Hepatic stellate cell (primary cell): Measurements from ENCODE around the gene CHD5.
"Not testable (repeated sequence)": the region's sequence is repeated elsewhere in the genome, so short reads cannot be mapped to it uniquely, and the experiment has no call there.

ENCODE experiments used
- DNase-seq: peaks from one replicate; pipeline ENCODE4 v3.0.0; 2011; ENCODE audit warnings: low spot score

CHD5 gene

DNA sequence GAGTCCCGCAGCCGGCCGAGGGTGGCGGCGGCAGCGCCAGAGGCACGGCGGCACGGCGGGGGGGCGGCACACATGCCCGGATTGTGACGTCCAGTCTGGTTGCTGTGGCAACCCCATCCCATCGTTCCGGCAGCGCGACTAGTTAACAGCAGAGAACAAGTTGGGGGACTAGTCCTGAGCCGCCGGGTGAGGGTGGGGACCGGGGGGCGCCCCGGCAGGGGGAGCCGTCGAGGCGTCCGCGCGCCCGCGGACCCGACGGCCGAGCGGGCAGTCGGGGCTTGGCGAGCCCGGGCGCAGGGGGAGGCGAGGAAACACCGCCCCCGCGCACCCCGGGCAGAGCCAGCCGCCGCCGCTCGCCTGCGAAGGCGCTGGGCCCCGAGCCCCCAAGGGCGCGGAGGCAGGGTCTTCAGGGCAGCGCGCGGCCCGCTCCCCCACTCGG lies at the start of gene CHD5:
Gene CHD5, minus strand, starts transcription at position 54 of the 439 bp plus-strand sequence. CDS start 298 bp downstream, outside the sequence.
- DNase-seq = no peak

DNA sequence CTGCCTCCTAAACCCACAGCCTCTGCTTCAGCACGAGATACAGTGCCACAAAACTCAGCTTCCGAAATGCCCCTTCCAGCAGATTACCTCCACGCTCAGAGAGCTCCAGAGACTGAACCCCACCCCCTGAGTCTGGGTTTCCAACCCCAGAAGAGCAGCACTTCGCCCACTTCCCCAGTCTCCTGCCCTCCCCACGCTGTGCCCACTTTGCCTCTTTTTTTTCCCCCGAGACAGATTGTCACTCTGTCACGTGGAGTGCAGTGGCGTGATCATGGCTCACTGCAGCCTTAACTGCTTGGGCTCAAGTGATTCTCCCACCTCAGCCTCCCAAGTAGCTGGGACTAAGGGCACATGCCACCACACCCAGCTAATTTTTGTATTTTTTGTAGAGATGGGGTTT lies 45.5 kb upstream of the CHD5 start:
- no peak for DNase-seq

DNA sequence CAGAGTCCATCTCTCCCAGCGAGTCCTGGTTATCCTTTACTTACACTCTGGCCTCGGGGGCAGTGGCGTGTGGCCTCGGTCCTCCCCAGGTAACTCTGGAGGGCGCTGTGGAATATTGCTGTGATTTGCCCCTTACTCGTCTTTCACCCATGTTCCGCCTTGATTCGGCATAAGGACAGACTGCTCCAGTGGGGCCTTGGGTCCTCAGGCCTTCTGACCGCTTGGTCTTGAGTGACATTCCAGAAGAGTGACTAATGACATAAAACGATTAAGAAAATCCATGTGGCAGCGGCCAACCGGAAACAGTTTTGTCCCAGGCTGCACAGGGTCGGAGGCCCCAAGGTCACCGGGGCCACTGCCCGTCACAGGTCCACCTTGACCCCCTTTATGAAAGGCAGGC lies 44.6 kb upstream of the CHD5 start:
- no peak for DNase-seq

DNA sequence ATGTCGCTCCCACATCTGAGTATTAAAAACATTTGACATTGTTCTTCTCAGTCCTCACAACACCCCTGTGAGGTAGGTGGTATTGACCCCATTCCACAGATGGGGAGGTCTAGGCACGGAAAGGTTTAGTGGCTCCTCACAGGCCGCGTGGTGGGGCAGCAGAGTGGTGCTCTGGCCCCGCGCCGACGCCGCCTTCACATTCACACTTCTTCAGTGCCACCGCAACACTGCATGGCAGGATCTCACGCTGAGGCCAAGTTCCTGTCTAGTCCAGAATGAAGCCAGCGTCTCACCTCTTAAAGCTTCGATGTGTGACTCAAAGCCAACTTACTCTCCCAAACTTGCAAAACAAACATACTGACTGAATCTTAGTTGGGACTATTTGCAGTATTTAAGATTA lies 43.5 kb upstream of the CHD5 start:
- no peak for DNase-seq

DNA sequence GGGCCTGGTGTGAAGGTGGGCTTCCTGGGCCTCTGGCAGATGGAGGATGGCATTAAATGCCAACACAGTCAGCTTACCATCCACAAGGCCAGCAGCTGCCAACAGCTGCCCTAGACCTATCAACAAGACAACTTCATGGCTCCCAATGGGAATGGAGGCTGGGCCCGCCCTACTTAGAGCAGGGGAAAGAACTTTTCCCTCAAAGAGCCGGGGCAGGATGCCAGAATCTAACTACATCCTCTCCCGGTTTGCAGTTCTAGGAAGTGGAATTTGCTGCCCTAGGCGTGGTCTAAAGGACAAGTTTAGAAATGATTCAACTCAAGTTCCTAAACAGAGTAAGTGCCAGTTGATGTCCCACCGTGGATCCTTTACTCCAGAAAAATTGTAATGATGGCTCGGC lies 42.5 kb upstream of the CHD5 start:
- DNase-seq = no peak

DNA sequence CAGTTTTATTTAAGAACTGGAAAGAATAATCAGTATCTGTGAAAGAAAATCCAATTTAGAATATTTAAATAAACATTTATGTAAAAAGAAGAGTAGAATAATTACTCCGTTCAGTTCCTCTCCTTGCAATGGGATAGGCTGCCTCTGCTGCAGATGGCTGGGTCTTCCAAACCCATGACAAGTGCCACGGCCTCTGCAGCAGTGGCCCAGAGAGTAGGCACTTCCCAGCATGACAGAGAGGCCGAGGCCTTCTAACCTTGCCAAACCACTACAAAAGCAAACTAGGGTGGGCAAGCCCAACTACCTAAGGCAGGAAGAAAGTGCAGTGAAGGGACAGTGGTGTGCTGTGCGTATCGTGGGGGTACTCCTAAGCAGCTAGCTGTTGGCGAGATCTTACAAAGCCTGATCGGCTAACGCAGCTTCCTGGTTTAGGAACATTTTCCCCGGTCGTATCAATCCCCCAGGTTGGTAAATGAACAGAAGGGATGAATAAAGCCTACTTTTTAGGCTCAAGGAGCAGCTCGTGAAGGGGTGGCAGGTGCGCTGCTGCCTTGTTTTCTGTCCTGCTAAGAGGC lies 41.2 kb upstream of the CHD5 start:
- no peak for DNase-seq

DNA sequence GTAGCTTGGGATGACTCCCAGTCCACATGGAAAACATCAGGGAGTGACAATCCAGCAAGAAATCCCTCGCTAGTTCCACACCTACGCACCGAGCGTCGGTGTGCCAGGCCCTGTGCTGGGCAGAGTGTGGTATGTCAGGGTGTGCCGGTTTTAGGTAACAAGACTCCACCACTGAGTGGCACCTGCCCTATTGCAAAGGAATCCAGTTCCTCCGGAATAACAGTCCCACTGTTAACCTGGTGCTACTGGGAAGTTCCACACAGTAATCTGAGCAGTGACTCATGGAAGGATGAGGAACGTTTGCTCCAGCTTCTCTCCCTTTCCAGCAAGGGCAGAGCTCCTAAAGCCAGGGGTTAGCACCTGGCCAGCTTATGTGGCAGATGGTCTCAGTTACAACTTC lies 40.1 kb upstream of the CHD5 start:
- no peak for DNase-seq

DNA sequence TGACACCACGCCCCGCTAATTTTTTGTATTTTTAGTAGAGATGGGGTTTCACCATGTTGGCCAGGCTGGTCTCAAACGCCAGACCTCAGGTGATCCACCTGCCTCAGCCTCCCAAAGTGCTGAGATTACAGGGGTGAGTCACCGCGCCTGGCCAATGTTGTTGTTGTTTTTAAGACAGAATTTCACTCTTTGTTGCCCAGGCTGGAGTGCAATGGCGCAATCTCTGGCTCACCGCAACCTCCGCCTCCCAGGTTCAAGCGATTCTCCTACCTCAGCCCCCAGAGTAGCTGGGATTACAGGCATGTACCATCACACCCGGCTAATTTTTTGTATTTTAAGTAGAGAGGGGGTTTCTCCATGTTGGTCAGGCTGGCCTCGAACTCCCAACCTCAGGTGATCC lies 39.5 kb upstream of the CHD5 start:
- not testable (repeated sequence) for DNase-seq

DNA sequence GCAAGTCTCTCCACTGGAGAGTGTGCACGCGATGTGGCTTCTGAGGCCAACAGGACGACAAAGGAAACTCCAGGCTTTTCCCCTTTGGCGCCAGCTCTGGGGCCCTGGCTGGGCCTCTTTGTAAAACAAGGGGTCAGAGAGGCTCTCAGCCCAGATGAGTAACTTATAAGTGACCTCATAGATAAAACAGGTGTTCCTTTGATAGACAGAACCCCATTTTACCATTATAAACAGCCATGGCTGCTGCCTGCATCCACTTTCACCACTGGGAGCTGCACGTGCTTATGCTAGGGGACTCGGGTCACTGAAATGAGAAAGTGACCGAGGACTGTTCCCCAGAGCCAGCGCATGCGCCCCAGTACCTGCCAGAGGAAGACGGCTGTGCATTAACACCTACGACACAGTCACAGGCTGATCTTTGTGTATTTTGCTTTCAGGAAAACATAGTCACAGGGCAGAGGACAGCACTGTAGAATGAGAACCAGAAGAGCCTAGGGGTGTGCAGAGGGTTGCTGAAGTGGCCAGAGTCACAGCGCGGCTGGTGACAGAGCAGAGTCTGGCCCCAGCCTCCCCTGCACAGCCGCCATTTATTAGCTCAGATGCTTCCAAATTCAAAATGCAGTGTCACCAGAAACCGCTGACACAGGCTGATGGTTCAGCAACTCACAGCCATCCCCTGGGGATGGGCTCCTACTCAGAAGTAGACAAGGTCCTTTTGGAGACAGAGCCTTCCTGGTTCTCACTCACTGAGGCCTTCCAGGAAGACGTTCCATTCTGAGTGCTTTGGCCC lies 38.4 kb upstream of the CHD5 start:
- DNase-seq = no peak

DNA sequence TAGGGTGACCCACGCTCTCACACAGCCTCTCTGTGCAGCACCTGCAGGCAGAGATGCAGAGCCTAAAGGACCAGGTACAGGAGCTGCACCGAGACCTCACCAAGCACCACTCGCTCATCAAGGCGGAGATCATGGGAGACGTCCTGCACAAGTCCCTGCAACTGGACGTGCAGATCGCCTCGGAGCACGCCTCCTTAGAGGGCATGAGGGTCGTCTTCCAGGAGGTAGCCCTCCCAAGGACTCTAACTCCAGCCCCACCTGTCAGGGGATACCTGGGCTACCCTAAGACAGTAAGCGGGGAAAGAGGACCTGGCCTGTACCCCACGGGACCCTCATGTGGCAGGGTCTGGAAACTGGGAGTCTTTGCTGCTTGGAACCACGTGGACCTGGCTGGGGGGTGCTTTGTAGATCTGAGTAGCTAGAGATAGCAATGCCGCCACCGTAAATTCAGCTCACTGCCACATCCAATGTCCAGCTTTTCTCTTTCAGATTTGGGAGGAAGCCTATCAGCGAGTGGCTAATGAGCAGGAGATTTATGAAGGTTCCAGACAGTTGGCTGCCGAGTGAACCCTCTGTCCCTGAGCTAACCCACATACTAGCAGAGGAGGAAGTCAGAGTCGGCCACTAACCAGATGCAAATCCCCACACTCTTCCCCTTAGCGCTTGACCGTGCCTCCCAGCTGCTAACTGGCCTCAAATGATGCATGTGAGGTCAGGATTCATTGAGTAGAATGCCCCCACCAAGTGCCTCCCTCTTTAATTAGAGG lies 32.3 kb upstream of the CHD5 start:
- DNase-seq = no peak

DNA sequence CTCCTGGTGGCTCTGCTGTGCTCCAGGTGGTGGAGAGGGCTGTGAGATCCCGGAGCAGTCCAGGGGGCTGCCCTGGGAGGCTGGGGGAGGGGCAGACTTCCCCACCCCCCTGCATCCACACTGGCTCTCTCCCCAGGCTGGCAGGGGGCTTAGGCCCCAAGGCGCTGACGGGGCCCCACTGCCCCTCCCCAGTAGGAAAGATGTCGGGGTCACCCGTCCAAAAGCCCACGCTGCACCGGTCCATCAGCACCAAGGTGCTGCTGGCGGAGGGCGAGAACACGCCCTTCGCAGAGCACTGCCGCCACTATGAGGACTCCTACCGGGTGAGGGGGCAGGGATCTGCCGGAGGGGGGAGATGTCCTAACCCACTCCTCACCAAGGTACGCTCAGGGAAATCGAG lies 31.6 kb upstream of the CHD5 start:
- no peak for DNase-seq

DNA sequence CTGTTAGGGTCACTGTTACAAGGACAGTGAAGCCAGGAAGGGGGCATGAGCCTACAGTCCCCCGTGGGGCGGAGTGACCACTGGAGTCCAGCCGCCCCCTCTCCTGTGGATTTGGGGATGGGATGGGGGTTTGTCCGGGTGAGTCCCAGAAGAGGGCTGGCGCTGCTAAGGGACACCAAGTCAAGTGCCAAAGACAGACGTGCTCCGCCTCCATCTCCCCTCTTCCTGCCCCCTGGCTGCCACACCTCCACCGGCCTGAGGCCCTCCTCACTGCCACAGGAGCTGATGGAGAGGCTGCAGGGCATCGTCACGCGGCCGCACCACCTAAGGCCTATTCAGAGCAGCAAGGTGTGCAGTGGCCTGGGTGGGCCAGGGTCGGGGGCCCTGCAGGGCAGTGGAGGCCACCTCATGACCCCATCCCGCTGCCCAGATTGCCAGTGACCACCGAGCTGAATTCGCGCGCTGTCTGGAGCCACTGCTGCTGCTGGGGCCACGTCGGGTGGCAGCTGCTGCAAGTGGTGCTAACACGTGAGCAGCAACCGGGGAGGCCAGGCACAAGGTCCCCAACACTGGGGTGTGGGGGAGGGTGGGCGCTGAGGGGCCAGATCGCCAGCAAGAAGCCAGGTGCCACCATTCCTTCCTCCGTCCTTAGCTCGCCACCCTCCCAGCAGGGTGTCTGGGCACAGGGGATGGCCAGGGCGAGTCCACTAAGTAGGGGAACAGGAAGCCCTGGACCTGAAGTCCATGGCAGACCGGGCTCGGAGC lies 30.7 kb upstream of the CHD5 start:
- DNase-seq = no peak

DNA sequence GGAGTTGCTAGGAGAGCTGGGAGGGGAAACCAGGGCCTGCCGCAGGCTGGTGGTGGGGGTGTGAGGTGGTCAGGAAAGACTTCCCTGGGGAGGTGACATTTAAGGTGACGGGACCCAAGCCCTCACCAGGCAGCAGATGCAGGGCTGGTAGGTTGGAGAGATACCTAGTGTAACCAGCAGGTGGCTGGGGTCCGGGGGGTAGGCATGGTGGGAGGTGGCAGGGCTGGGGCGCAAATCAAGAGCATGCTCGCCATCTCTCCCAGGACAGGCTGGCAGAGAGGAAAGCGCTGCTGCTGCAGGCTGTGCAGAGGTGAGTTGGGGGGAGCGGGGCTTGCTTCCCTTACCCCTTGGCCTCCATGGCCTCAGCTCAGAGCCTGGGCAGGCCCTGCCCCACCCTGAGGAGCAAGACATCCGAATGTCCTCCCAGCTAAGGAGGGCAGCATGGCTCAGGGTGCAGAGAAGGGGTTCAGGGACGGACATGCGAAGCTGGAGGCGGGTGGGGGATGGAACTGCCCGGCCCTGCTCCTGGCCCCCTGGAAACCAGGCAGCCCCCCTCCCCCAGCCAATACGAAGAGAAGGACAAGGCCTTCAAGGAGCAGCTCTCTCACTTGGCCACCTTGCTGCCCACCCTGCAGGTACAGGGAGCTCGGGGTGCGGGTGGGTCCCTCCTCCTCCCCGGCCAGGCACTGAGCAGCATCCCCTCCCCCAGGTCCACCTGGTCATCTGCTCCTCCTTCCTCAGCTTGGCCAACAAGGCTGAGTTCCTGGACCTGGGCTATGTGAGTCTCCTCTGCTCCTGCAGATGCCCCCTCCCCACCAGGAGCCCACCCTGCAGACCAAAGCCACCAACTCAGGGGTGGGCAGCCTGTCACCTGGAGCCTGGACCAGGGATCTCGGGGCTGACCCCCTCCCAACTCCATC lies 29.8 kb upstream of the CHD5 start:
- no peak for DNase-seq

DNA sequence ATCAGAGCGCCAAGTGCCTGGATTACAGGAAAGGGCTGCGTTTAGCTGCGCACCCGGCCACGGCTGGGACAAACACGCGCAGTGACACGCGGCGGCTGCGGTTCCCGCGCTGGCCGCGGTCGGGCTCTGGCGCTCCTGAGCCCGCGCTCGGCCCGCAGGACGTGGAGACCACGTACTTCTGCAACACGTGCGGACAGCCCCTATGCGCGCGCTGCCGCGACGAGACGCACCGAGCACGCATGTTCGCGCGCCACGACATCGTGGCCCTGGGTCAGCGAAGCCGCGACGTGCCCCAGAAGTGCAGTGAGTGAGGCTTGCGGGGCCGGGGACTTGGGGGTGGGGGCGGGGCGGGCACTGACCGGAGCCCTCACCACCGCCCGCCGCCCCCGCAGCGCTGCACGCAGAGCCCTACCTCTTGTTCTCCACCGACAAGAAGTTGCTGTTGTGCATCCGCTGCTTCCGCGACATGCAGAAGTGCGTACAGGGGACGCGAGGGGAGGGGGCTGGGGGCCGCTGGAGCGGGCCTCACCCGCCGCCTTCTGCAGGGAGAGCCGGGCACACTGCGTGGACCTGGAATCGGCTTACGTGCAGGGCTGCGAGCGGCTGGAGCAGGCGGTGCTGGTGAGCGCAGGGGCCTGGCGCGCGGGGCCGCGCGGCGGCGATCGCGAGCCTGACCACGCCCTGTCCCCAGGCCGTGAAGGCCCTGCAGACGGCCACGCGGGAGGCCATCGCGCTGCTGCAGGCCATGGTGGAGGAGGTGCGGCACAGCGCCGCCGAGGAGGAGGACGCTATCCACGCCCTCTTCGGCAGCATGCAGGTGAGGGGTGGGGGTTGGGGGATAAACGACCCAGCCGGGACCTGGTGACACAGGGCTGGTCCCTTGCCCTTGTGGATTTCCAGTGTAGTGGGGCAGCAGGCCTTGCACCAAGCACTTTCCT lies 28.9 kb upstream of the CHD5 start:
- DNase-seq = peak; percentile 84

DNA sequence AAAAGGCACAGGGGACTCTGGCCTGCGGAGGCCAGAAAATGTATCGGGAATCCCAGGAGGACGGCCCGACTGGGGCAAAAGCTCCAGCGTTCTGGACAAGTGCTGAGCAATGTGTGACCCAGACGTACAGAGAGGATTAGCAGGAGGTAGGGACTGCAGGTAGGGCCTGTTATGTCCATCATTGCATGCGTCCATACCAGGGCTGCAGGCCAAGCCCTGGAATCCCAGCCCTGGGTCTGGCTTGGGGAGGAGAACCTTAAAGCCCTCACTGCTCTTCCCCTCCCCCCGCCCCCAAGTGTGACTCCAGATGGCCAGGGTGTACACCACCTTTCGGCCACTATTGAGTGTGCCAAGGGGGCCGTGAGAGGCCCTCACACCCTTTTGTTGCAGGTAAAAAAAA lies 27.8 kb upstream of the CHD5 start:
- DNase-seq = no peak

DNA sequence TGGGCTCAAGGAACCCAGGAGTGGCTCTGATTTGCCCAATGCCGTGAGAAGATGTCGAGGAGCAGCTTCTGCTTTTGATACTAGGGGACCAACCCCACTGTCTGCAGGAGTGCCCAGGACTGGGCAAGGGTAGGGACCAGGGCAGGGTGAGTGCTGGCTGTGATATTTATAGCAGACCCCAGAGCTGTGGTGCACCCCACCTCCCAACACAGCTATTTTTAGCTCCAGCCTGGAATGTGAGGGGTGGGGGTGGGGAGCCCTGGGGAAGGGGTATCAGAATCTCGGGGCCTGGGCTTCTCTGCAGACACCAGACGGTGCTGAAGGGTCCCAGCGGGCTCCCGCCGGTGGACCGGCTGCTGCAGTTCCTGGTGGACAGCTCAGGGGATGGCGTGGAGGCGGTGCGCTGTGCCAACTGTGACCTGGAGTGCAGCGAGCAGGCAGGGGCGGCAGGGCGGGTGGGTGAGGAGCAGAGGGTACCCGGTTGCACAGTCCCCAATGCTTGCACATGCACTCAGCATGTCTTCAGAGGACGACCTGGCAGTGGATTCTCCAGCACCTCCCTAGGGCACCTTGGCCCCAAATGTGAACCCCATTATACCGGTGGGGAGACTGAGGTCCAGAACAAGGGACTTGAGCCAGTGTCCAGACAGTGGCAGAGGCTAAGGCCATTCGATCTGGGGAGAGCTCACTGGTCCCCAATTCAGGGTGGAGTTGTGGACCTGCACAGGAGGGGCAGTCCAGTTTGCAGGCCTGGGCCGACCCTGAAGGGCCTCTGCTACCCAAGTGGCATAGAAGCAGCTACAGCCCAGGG lies 27.2 kb upstream of the CHD5 start:
- no peak for DNase-seq

DNA sequence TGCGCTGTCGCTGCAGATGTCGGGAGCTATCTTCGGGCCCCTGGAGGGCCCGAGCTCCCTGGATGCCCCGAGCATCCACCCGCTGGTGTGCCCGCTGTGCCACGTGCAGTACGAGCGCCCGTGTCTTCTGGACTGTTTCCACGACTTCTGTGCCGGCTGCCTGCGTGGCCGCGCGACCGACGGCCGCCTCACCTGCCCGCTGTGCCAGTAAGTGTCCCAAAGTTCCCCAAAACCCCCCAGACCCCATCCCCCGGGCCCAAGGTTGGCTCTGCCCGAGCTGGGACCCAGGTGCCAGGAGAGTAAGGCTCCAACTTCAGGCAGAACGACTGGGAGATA lies 26.4 kb upstream of the CHD5 start:
- DNase-seq = no peak

DNA sequence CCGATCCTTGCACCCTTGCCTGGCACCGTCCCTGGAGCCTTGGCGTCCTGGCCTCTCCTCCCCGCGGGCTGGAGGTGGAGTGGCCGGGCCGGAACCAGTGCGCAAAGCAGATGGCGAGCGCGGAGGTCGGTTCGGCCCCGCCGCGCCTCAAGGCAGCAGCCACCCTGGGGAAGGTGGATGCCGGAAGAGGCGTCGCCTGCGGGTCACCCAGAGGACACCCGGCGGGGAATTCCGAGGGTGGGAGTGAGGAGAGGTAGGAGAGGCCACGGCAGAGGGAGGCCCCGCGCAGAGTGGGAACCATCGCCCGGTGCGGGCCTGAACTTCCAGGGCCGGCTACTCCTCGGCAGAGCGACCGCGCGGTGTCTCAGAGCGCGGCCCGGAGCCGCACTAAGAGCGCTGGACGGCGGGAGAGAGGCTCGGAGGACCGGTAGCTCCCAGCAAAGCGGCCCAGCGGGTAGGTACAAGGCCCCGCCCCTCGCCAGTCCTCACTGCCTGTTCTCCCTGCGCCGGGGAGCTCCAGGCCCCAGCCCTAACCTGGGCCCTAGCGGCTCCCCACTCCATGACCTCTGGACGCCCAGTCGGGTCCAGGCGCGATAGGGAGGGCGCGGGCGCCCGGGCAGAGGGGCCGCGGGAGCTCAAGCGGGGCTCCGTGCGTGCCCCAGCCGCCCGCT lies 25.9 kb upstream of the CHD5 start, which contains the start of gene RNF207:
Gene RNF207, plus strand, starts transcription at position 271 of the 671 bp plus-strand sequence. CDS start 417 bp downstream, outside the sequence.
- DNase-seq = peak; percentile 83

DNA sequence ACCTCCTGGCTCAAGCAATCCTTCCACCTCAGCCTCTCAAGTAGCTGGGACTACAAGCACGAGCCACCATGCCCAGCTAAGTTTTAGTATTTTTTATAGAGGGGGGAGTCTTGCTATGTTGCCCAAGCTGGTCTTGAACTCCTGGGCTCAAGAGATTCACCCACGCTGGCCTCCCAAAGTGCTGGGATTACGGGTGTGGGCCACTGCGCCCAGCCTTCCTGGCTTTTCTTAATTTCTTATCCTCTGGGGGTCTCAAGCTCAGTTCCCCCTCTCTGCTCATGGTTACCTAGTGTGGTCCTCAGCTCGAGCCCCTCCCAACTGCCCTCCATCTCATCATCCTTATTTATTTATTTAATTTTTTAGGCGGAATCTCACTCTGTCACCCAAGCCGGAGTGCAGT lies 22.1 kb upstream of the CHD5 start:
- DNase-seq = no peak
